EH (cell line): ENCODE measurements around the gene HTR1D.
"Not testable (repeated sequence)": the region's sequence is repeated elsewhere in the genome, so short reads cannot be mapped to it uniquely, and the experiment has no call there.

ENCODE experiments used
- DNase-seq: peaks from one replicate; pipeline ENCODE4 v3.0.0-alpha.2; 2015; ENCODE audit warnings: low read depth

Gene HTR1D

GRCh38 chr1:23216771-23217420, 406 bp downstream of the HTR1D start:
- DNase-seq = no peak

GRCh38 chr1:23215751-23216449, 1.4 kb downstream of the HTR1D start:
- DNase-seq = no peak

- DNase-seq = no peak
These were observed 2.0 kb downstream of the HTR1D start for GRCh38 chr1:23215291-23215690.

- DNase-seq = peak; percentile 15
These were observed 2.7 kb downstream of the HTR1D start for GRCh38 chr1:23214640-23215039.

- no peak for DNase-seq
These were observed 5.3 kb downstream of the HTR1D start for GRCh38 chr1:23211955-23212354.

- no peak for DNase-seq
These were observed 6.3 kb downstream of the HTR1D start for GRCh38 chr1:23210963-23211362.

GRCh38 chr1:23210351-23210785, 6.9 kb downstream of the HTR1D start:
- DNase-seq = peak; percentile 15

GRCh38 chr1:23209770-23210169, 7.5 kb downstream of the HTR1D start:
- no peak for DNase-seq

GRCh38 chr1:23208527-23208926, 8.8 kb downstream of the HTR1D start:
- DNase-seq = no peak

- DNase-seq = not testable (repeated sequence)
These were observed 9.6 kb downstream of the HTR1D start for GRCh38 chr1:23207733-23208132.

GRCh38 chr1:23202263-23202749, 15.0 kb downstream of the HTR1D start:
- peak; percentile 70 for DNase-seq

GRCh38 chr1:23200883-23201282, 16.4 kb downstream of the HTR1D start:
- DNase-seq = peak; percentile 18

GRCh38 chr1:23198373-23198772, 18.9 kb downstream of the HTR1D start:
- peak; percentile 97 for DNase-seq

- DNase-seq = peak; percentile 99
These were observed 20.5 kb downstream of the HTR1D start for GRCh38 chr1:23196627-23197328.

GRCh38 chr1:23194119-23194984, 22.9 kb downstream of the HTR1D start:
- DNase-seq = peak; percentile 97

- no peak for DNase-seq
These were observed 23.7 kb downstream of the HTR1D start for GRCh38 chr1:23193391-23194118.

GRCh38 chr1:23191199-23191598, 26.1 kb downstream of the HTR1D start:
- DNase-seq = no peak

GRCh38 chr1:23188936-23189452, 28.3 kb downstream of the HTR1D start:
- peak; percentile 98 for DNase-seq

GRCh38 chr1:23188434-23188884, 28.8 kb downstream of the HTR1D start:
- no peak for DNase-seq

GRCh38 chr1:23187637-23188036, 29.7 kb downstream of the HTR1D start:
- no peak for DNase-seq

- DNase-seq = no peak
These were observed 31.9 kb downstream of the HTR1D start for GRCh38 chr1:23185381-23185780.
